Prostate gland (tissue), 2 donors: Measurements from ENCODE around the gene SUMF1.

Source experiments
- CTCF ChIP-seq, 4 experiments: fragments of 200-600 bp in 2 of 4; fragments of 450-650 bp in 2 of 4; sonication (generic) in 2 of 4; IDR thresholded peaks; 1 replicate in 3 of 4; 2 replicates in 1 of 4; pipeline ENCODE4 v1.5.1; 2016 to 2019; ENCODE audit warnings: antibody characterized with exemption in 4 of 4, mild to moderate bottlenecking in 2 of 4, moderate library complexity in 2 of 4
- POLR2AphosphoS5 ChIP-seq: sonication (generic); formaldehyde crosslinking; IDR thresholded peaks from one replicate; pipeline ENCODE4 v1.6.1; 2017; ENCODE audit warnings: antibody characterized with exemption

GRCh38 chr3:4338751-4339150 is 128.3 kb downstream of the SUMF1 start:
- TF ChIP-seq CTCF (IDR thresholded peaks at IDR 0.05): no peak
- TF ChIP-seq POLR2AphosphoS5: no peak
